Measurements from ENCODE around the gene RCBTB2.

The RCBTB2 gene

DNA sequence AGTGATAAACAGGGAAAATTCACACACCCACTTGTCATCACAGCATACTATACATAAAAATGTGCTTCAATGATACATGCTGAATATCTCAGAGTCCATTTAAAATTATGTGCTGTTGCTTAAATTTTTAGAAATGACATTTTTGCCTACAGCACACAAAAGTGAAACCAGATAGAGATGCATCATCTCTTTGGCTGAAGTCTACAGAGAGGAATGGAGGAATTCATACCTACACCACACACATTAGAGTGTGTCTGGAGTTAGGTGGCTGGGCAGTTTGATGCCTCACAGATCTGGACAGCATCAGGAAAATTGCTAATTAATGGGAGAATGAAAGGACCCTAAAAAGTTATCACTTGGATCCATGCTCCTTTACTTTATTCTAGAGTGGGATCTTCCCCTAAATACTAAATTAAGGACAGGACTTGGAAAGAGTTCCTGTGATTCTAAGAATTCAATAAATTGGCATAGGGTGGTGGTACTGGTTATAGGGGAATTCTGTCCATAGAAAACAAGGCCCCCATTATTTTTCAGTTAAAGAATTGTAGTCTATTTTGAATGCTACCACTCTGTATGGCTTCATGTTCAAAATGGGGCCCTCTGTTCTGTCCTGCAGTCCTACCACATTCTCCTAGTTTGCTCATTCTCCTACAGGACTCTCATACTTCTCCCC, 41.3 kb downstream of the RCBTB2 start:
- peak; percentile 65; the same call in 1 of the 3 replicates for ATAC-seq
- TF ChIP-seq ISL1 (CRISPR knock-in tag; IDR thresholded peaks at IDR 0.05) (no peak), RARB (CRISPR knock-in tag; IDR thresholded peaks at IDR 0.05) (no peak), CSRNP3 (CRISPR knock-in tag; IDR thresholded peaks at IDR 0.05) (no peak)

DNA sequence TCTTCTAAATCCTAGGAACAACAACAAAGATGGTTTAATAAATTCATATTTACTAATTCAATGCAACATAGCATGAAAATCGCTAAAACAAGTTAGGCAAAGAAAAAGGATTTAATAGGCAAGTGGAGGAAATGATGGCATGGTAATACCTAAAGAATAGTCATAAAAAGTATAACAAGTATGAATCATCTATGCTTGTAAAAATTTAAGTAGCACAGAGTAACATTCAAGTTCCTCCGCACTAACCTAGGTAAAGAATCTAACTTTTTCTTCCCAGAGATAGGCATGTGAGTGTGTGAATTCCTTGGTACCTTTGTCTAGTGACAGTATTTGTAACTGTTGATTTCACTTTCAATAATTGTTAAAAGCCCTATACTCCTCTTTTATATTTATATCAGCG, 42.6 kb downstream of the RCBTB2 start:
- ATAC-seq: no peak
- TF ChIP-seq ARNTL (CRISPR knock-in tag; IDR thresholded peaks at IDR 0.05; ENCODE audit: borderline replicate concordance, low read depth) (no peak), TCF4 (CRISPR knock-in tag; IDR thresholded peaks at IDR 0.05; ENCODE audit: borderline replicate concordance) (no peak), BACH2 (CRISPR knock-in tag; IDR thresholded peaks at IDR 0.05; ENCODE audit: borderline replicate concordance) (no peak), OSR1 (CRISPR knock-in tag; IDR thresholded peaks at IDR 0.05) (no peak), CREB5 (CRISPR knock-in tag; IDR thresholded peaks at IDR 0.05; ENCODE audit: low read depth) (no peak), ISL1 (CRISPR knock-in tag; IDR thresholded peaks at IDR 0.05) (no peak), ZNF8 (CRISPR knock-in tag; IDR thresholded peaks at IDR 0.05) (no peak), ZC3H10 (CRISPR knock-in tag; IDR thresholded peaks at IDR 0.05) (no peak), ZNF565 (CRISPR knock-in tag; conservative IDR thresholded peaks at IDR 0.05; ENCODE audit: low read depth) (no peak), ESRRG (CRISPR knock-in tag; IDR thresholded peaks at IDR 0.05) (no peak), ZNF70 (CRISPR knock-in tag; IDR thresholded peaks at IDR 0.05) (no peak), CSRNP3 (CRISPR knock-in tag; IDR thresholded peaks at IDR 0.05) (no peak), PPARA (CRISPR knock-in tag; IDR thresholded peaks at IDR 0.05; ENCODE audit: borderline replicate concordance) (no peak), SNAI2 (CRISPR knock-in tag; IDR thresholded peaks at IDR 0.05) (no peak)
- TF ChIP-seq, protein P1, sequence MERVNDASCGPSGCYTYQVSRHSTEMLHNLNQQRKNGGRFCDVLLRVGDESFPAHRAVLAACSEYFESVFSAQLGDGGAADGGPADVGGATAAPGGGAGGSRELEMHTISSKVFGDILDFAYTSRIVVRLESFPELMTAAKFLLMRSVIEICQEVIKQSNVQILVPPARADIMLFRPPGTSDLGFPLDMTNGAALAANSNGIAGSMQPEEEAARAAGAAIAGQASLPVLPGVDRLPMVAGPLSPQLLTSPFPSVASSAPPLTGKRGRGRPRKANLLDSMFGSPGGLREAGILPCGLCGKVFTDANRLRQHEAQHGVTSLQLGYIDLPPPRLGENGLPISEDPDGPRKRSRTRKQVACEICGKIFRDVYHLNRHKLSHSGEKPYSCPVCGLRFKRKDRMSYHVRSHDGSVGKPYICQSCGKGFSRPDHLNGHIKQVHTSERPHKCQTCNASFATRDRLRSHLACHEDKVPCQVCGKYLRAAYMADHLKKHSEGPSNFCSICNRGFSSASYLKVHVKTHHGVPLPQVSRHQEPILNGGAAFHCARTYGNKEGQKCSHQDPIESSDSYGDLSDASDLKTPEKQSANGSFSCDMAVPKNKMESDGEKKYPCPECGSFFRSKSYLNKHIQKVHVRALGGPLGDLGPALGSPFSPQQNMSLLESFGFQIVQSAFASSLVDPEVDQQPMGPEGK (CRISPR knock-in tag; IDR thresholded peaks at IDR 0.05; ENCODE audit: borderline replicate concordance): no peak

DNA sequence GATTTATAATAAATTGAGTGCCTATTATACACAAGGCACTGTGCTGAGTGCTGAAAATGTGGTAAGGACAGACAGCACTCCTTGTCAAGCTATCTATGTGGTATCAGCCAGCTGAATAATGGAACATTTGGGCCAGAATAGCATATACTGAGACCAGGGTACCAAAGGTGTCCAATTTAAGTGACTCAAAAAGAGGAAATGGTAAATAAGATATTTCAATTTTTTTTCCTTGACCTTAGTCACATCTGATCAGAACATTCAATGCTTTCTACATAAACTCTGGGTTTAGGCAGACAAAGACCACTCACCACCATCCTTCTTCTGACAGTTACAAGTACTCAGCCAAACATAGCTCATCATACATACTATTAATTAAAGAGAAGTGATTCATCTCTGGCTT, 43.2 kb downstream of the RCBTB2 start:
- TF ChIP-seq CSDC2 (CRISPR knock-in tag; IDR thresholded peaks at IDR 0.05): no peak
- no peak for TF ChIP-seq TCF4 (CRISPR knock-in tag; IDR thresholded peaks at IDR 0.05; ENCODE audit: borderline replicate concordance)
- no peak for TF ChIP-seq POU6F1 (CRISPR knock-in tag; IDR thresholded peaks at IDR 0.05; ENCODE audit: borderline replicate concordance, low read depth)
- no peak for TF ChIP-seq RARB (CRISPR knock-in tag; IDR thresholded peaks at IDR 0.05)
- no peak for TF ChIP-seq ESRRG (CRISPR knock-in tag; IDR thresholded peaks at IDR 0.05)
- TF ChIP-seq ZFP30 (CRISPR knock-in tag; IDR thresholded peaks at IDR 0.05): no peak
- TF ChIP-seq ZFP3 (CRISPR knock-in tag; IDR thresholded peaks at IDR 0.05): no peak
- no peak for TF ChIP-seq ISL1 (CRISPR knock-in tag; IDR thresholded peaks at IDR 0.05)
- TF ChIP-seq ZNF8 (CRISPR knock-in tag; IDR thresholded peaks at IDR 0.05): no peak
- no peak for TF ChIP-seq SNAI2 (CRISPR knock-in tag; IDR thresholded peaks at IDR 0.05)
- TF ChIP-seq PPARA (CRISPR knock-in tag; IDR thresholded peaks at IDR 0.05; ENCODE audit: borderline replicate concordance): no peak
- TF ChIP-seq, protein P2, sequence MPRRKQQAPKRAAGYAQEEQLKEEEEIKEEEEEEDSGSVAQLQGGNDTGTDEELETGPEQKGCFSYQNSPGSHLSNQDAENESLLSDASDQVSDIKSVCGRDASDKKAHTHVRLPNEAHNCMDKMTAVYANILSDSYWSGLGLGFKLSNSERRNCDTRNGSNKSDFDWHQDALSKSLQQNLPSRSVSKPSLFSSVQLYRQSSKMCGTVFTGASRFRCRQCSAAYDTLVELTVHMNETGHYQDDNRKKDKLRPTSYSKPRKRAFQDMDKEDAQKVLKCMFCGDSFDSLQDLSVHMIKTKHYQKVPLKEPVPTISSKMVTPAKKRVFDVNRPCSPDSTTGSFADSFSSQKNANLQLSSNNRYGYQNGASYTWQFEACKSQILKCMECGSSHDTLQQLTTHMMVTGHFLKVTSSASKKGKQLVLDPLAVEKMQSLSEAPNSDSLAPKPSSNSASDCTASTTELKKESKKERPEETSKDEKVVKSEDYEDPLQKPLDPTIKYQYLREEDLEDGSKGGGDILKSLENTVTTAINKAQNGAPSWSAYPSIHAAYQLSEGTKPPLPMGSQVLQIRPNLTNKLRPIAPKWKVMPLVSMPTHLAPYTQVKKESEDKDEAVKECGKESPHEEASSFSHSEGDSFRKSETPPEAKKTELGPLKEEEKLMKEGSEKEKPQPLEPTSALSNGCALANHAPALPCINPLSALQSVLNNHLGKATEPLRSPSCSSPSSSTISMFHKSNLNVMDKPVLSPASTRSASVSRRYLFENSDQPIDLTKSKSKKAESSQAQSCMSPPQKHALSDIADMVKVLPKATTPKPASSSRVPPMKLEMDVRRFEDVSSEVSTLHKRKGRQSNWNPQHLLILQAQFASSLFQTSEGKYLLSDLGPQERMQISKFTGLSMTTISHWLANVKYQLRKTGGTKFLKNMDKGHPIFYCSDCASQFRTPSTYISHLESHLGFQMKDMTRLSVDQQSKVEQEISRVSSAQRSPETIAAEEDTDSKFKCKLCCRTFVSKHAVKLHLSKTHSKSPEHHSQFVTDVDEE (CRISPR knock-in tag; IDR thresholded peaks at IDR 0.05): no peak
- no peak for TF ChIP-seq ZC3H10 (CRISPR knock-in tag; IDR thresholded peaks at IDR 0.05)
- no peak for TF ChIP-seq CSRNP3 (CRISPR knock-in tag; IDR thresholded peaks at IDR 0.05)
- no peak for TF ChIP-seq TOX (CRISPR knock-in tag; IDR thresholded peaks at IDR 0.05; ENCODE audit: borderline replicate concordance)
- TF ChIP-seq GLIS3 (CRISPR knock-in tag; IDR thresholded peaks at IDR 0.05): no peak
- TF ChIP-seq ZNF70 (CRISPR knock-in tag; IDR thresholded peaks at IDR 0.05): no peak
- peak; percentile 28; the same call in 1 of the 3 replicates for ATAC-seq

Data from SK-N-SH treated with all-trans-retinoic acid at 6 μM for 48 hours (cell line).